Renal cortical epithelial cell (primary cell): Measurements from ENCODE around the gene ZNF728. TPM values are rescaled to one million over a fixed set of nuclear protein-coding genes. Genes with fewer than 3 reads are reported as not detected.
"Not testable (repeated sequence)": the region's sequence is repeated elsewhere in the genome, so short reads cannot be mapped to it uniquely, and the experiment has no call there.

Experiments used
- DNase-seq: peaks from one replicate; pipeline ENCODE4 v3.0.0-alpha.2; 2011; ENCODE audit warnings: low read depth
- total RNA-seq: library from RNA; depleted of rRNA; stranded (reverse); fragments of >200 nt; gene quantifications from 2 replicates; pipeline ENCODE4 v1.2.3, GENCODE V29; 2014

ZNF728 gene
- 0.40 TPM in 1 of 2 replicates, not detected in the other for total RNA-seq

- DNase-seq: no peak
These were observed at the start of gene ZNF728 for GRCh38 chr19:23002690-23003422. Gene ZNF728, minus strand, starts transcription at chr19:23003176. Its CDS starts 146 bp downstream, at chr19:23003030.

- DNase-seq: no peak
These were observed 49.4 kb upstream of the ZNF728 start for GRCh38 chr19:23052349-23052748.

DNA sequence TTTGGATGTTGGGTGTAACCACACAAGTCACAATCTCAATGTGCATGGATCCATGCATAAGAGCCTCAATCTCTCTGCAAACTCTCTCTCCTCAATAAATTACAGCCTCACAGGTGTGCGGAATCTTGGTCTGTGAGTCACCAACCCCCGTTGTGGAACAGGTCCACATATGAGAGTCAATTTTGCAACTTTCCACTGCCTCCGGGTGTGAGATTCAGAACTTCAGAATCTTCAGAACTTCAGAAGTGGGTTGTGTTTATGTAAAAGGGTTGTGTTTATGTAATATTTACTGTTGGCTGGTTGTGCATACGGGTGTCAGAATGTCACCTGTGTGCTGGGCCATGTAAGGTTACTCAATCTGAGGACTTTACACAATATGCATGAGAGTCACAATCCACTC, 46.3 kb upstream of the ZNF728 start:
- DNase-seq: no peak

DNA sequence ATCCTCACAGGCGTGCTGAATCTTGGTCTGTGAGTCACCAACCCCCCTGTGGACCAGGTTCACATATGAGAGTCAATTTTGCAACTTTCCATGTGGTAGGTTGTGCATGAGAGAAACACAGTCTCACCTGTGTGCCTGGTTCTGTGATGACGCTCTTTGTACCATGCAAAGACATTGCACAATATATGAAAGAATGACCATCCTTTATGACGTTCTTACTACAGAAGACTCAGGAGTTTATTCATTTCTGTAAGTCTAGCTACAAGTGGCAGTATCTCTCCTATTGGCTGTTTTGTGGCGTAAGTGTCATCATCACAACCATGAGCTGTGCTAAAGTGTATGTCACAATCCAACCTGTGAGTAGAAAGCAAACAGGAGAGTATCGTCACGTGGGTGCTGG, 43.8 kb upstream of the ZNF728 start:
- no peak for DNase-seq

DNA sequence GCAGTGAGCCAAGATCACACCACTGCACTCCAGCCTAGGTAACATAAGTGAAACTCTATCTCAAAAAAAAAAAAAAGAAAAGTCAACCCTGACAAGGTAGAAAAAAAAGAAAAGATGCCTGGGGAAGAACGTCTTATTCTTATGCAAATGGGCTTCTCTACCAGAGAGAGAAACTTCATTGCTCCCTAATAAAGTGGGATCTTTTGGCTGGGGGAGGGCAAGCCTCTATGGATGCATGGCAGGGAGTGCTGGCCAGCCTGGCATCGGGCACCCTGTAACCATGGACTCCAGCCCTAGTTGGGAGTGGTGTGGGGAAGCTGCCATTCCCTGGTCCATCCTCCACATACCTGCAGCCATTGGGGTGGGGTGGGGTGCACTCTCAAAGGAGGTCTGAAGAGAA, 30.7 kb upstream of the ZNF728 start:
- no peak for DNase-seq

- no peak for DNase-seq
These were observed 12.7 kb upstream of the ZNF728 start for GRCh38 chr19:23015660-23016059.

- not testable (repeated sequence) for DNase-seq
These were observed 8.0 kb downstream of the ZNF728 start for GRCh38 chr19:22994957-22995356.

DNA sequence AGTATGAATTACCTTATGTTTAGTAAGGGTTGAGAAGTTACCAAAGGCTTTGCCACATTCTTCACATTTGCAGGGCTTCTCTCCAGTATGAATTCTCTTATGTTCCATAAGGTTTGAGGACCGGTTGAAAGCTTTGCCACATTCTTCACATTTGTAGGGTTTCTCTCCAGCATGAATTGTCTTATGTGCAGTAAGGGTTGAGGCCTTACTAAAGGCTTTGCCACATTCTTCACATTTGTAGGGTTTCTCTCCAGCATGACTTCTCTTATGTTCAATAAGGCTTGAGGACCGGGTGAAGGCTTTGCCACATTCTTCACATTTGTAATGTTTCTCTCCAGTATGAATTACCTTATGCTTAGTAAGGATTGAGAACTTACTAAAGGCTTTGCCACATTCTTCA, 26.7 kb downstream of the ZNF728 start:
- no peak for DNase-seq

DNA sequence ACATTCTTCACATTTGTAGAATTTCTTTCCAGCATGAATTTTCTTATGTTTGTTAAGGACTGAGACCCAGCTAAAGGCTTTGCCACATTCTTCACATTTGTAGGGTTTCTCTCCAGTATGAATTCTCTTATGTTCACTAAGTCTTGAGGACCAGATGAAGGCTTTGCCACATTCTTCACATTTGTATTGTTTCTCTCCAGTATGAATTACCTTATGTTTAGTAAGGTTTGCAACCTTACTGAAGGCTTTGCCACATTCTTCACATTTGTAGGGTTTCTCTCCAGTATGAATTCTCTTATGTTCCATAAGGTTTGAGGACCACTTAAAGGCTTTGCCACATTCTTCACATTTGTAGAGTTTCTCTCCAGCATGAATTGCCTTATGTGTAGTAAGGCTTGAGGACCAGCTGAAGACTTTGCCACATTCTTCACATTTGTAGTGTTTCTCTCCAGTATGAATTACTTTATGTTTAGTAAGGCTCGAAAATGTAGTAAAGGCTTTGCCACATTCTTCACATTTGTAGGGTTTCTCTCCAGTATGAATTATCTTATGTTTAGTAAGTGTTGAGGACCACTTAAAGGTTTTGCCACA, 27.3 kb downstream of the ZNF728 start:
- DNase-seq: not testable (repeated sequence)

DNA sequence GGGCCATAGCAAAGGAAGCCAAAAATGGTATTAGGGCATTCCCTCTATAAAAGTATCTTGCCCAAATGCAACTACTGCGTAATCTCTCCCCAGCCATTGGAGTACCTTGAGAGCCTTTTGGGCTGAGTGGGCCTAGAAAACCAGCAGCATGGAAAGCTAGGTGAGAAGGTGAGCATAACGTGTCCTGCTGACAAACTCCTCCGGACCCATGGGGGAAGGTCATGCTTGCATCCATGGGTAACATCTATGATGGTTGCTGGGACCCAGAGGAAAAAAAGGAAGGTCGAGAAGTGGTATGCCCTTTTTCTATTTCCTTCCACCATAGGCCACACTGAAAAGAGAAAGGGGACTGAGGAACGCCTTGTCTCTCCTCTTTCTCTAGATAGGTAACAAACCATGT, 57.4 kb downstream of the ZNF728 start:
- DNase-seq: no peak

DNA sequence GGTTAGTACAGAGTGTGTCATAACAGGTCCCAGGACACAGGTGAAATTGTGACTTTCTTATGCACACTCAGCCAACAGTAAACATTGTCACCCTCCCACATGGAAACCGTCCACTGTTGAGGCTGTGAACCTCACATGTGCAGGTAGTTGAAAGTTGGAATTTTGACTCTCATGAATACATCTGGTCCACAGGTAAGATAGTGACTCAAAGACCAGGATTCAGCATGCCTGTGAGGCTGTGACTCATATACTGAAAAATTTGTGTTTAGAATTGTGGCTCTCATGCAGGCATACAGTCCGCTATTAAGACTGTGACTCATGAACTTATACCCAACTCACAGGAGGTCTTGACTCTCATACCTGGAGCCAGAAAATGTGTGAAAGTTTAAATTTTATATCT, 67.8 kb downstream of the ZNF728 start:
- DNase-seq: no peak

GRCh38 chr19:22927576-22927975, 75.4 kb downstream of the ZNF728 start:
- DNase-seq: not testable (repeated sequence)

- DNase-seq: not testable (repeated sequence)
These were observed 77.8 kb downstream of the ZNF728 start for GRCh38 chr19:22925181-22925580.

Other genes starting within 250 kb of the ZNF728 start
- gene ZNF99, start 219.0 kb downstream of the ZNF728 start, total RNA-seq: under 0.01 TPM in 1 of 2 replicates, not detected in the other
- not detected in 2 replicates for gene ZNF723, start 170.9 kb downstream of the ZNF728 start, total RNA-seq
- gene ZNF730, start 113.8 kb upstream of the ZNF728 start, total RNA-seq: 1.1 and 1.9 TPM in 2 replicates
- gene ZNF724, start 247.2 kb upstream of the ZNF728 start, total RNA-seq: 5.8 and 9.0 TPM in 2 replicates